CD4-positive, alpha-beta T cell treated with Interleukin-15 for 4 hours (primary cell): ENCODE results near the gene TM9SF2.

ENCODE experiments used
- DNase-seq: peaks from one replicate; pipeline ENCODE4 v3.0.0-alpha.2; 2020; ENCODE audit warnings: low spot score

The TM9SF2 gene

GRCh38 chr13:99496184-99497142 lies 4.8 kb upstream of the TM9SF2 start:
- peak; percentile 86 for DNase-seq

GRCh38 chr13:99498171-99499161 lies 2.8 kb upstream of the TM9SF2 start:
- peak; percentile 98 for DNase-seq

- DNase-seq: no peak
Observed at GRCh38 chr13:99500839-99501183, 461 bp upstream of the TM9SF2 start.

GRCh38 chr13:99501848-99502301 lies 603 bp downstream of the TM9SF2 start:
- DNase-seq: peak; percentile 22

- DNase-seq: no peak
Observed at GRCh38 chr13:99505814-99506269, 4.6 kb downstream of the TM9SF2 start.

- no peak for DNase-seq
Observed at GRCh38 chr13:99506634-99507033, 5.4 kb downstream of the TM9SF2 start.

GRCh38 chr13:99507054-99507453 lies 5.8 kb downstream of the TM9SF2 start:
- DNase-seq: no peak

GRCh38 chr13:99507551-99507950 lies 6.3 kb downstream of the TM9SF2 start:
- no peak for DNase-seq

- no peak for DNase-seq
Observed at GRCh38 chr13:99507986-99508385, 6.7 kb downstream of the TM9SF2 start.

GRCh38 chr13:99509479-99509878 lies 8.2 kb downstream of the TM9SF2 start:
- DNase-seq: no peak

- no peak for DNase-seq
Observed at GRCh38 chr13:99514801-99515200, 13.5 kb downstream of the TM9SF2 start.

- no peak for DNase-seq
Observed at GRCh38 chr13:99516153-99516929, 15.1 kb downstream of the TM9SF2 start.

GRCh38 chr13:99517577-99517976 lies 16.3 kb downstream of the TM9SF2 start:
- no peak for DNase-seq

GRCh38 chr13:99517984-99518383 lies 16.7 kb downstream of the TM9SF2 start:
- no peak for DNase-seq

GRCh38 chr13:99522298-99522697 lies 21.0 kb downstream of the TM9SF2 start:
- no peak for DNase-seq

GRCh38 chr13:99523838-99524237 lies 22.6 kb downstream of the TM9SF2 start:
- no peak for DNase-seq

GRCh38 chr13:99525967-99526366 lies 24.7 kb downstream of the TM9SF2 start:
- DNase-seq: no peak

GRCh38 chr13:99526549-99526948 lies 25.3 kb downstream of the TM9SF2 start:
- no peak for DNase-seq

GRCh38 chr13:99527301-99527700 lies 26.0 kb downstream of the TM9SF2 start:
- DNase-seq: peak; percentile 20

GRCh38 chr13:99528547-99528946 lies 27.3 kb downstream of the TM9SF2 start:
- DNase-seq: peak; percentile 38

GRCh38 chr13:99536023-99536422 lies 34.8 kb downstream of the TM9SF2 start:
- DNase-seq: no peak

GRCh38 chr13:99540530-99540929 lies 39.3 kb downstream of the TM9SF2 start:
- peak; percentile 9 for DNase-seq
